Fibroblast of lung (primary cell): ENCODE results near the gene ACTG1. TPM values are rescaled to one million over a fixed set of nuclear protein-coding genes. Genes with fewer than 3 reads are reported as not detected.

Experiments
- DNase-seq, 2 donors: peaks; one replicate each; pipeline versions ENCODE4 v3.0.0 to v3.0.0-alpha.2; 2010; ENCODE audit warnings: low read depth in 2 of 2
- H2AFZ ChIP-seq: 2 replicates; pipeline ENCODE4 v1.5.1; 2012; ENCODE audit warnings: low read length, control low read depth, inconsistent platforms
- H3K27ac ChIP-seq: 2 replicates; pipeline ENCODE4 v1.5.1; 2011; ENCODE audit warnings: low read length, control low read depth; ENCODE audit not compliant: insufficient read depth
- H3K27me3 ChIP-seq: 2 replicates; pipeline ENCODE4 v1.5.1; 2011; ENCODE audit warnings: mild to moderate bottlenecking, low read length; ENCODE audit not compliant: control insufficient read depth, insufficient read depth
- H3K36me3 ChIP-seq: 2 replicates; pipeline ENCODE4 v1.5.1; 2011; ENCODE audit warnings: low read length; ENCODE audit not compliant: control insufficient read depth, insufficient read depth
- H3K4me1 ChIP-seq: 2 replicates; pipeline ENCODE4 v1.5.1; 2011; ENCODE audit warnings: low read length; ENCODE audit not compliant: control insufficient read depth, insufficient read depth; ENCODE audit errors: extremely low read depth
- H3K4me2 ChIP-seq: 2 replicates; pipeline ENCODE4 v1.5.1; 2011; ENCODE audit warnings: low read length, control low read depth; ENCODE audit not compliant: insufficient read depth; ENCODE audit errors: extremely low read depth
- H3K4me3 ChIP-seq, 4 experiments: fragments of 200-600 bp in 1 of 4; sonication (generic) in 1 of 4; replicated peaks in 1 of 4; 2 replicates each; pipeline ENCODE4 v1.5.1; 2011 to 2016; ENCODE audit warnings: low read length in 4 of 4, low read depth in 3 of 4, mild to moderate bottlenecking in 3 of 4, control low read depth in 2 of 4, inconsistent platforms in 1 of 4, mixed read lengths in 1 of 4; ENCODE audit not compliant: insufficient read depth in 1 of 4; ENCODE audit errors: control extremely low read depth in 1 of 4
- H3K79me2 ChIP-seq: 2 replicates; pipeline ENCODE4 v1.5.1; 2012; ENCODE audit warnings: mild to moderate bottlenecking, low read length, inconsistent platforms; ENCODE audit not compliant: control insufficient read depth, insufficient read depth
- H3K9ac ChIP-seq: 2 replicates; pipeline ENCODE4 v1.5.1; 2011; ENCODE audit warnings: mild to moderate bottlenecking, low read length, control low read depth; ENCODE audit not compliant: insufficient read depth
- H3K9me3 ChIP-seq: 2 replicates; pipeline ENCODE4 v1.5.1; 2012; ENCODE audit warnings: low read depth, low read length; ENCODE audit not compliant: control insufficient read depth, insufficient read depth
- H4K20me1 ChIP-seq: 2 replicates; pipeline ENCODE4 v1.5.1; 2011; ENCODE audit warnings: low read length; ENCODE audit not compliant: control insufficient read depth, insufficient read depth; ENCODE audit errors: extremely low read depth
- CTCF ChIP-seq, 2 donors: IDR thresholded peaks in 1 of 2; conservative IDR thresholded peaks in 1 of 2; 1 replicate in 1 of 2; 2 replicates in 1 of 2; pipeline ENCODE4 v1.5.1; 2011 to 2012; ENCODE audit warnings: low read length in 2 of 2, control low read depth in 1 of 2, inconsistent platforms in 1 of 2, low read depth in 1 of 2, mild to moderate bottlenecking in 1 of 2
- EZH2 ChIP-seq: IDR thresholded peaks from 2 replicates; pipeline ENCODE4 v1.5.1; 2012; ENCODE audit warnings: low read length, control low read depth, mild to moderate bottlenecking; ENCODE audit errors: missing control alignments
- polyA plus RNA-seq, 2 donors: library from polyadenylated mRNA; depleted of rRNA in 1 of 2; stranded (reverse) in 1 of 2; unstranded in 1 of 2; fragments of >200 nt; gene quantifications; 2 replicates each; pipeline ENCODE4 v1.2.1, GENCODE V29; 2011 to 2012; ENCODE audit warnings: missing spikeins in 1 of 2
- total RNA-seq: library from RNA; depleted of rRNA; stranded (reverse); fragments of >200 nt; gene quantifications from 2 replicates; pipeline ENCODE4 v1.2.1, GENCODE V29; 2014

The ACTG1 gene
- total and polyA plus RNA-seq, 2 donors (not counting 1 experiment from before 2014, with no cell fraction given) = 5,538 to 8,446 TPM

GRCh38 chr17:81524039-81524864 lies 11.7 kb upstream of the ACTG1 start:
- Histone ChIP-seq H3K27me3 (peaks cover 4% of the 10 kb centered on the region), H3K4me1 (peaks cover 2% of the 10 kb centered on the region), H3K27ac (no peak overlapping the region), H3K4me2 (no peak overlapping the region), H3K9ac (no peak overlapping the region), H4K20me1 (no peaks in the 10 kb centered on the region), H3K4me3 (no peak overlapping the region), H3K9me3 (no peaks in the 10 kb centered on the region), H3K36me3 (no peaks in the 10 kb centered on the region), H3K79me2 (no peaks in the 10 kb centered on the region), H2AFZ (no peak overlapping the region)
- no peak for TF ChIP-seq CTCF (conservative IDR thresholded peaks at IDR 0.05 in 1 of 2, IDR thresholded peaks at IDR 0.05 in 1 of 2; ENCODE audit: low read depth in 1 of 2, low read length in 2 of 2)
- no peak for TF ChIP-seq EZH2
- DNase-seq = no peak

DNA sequence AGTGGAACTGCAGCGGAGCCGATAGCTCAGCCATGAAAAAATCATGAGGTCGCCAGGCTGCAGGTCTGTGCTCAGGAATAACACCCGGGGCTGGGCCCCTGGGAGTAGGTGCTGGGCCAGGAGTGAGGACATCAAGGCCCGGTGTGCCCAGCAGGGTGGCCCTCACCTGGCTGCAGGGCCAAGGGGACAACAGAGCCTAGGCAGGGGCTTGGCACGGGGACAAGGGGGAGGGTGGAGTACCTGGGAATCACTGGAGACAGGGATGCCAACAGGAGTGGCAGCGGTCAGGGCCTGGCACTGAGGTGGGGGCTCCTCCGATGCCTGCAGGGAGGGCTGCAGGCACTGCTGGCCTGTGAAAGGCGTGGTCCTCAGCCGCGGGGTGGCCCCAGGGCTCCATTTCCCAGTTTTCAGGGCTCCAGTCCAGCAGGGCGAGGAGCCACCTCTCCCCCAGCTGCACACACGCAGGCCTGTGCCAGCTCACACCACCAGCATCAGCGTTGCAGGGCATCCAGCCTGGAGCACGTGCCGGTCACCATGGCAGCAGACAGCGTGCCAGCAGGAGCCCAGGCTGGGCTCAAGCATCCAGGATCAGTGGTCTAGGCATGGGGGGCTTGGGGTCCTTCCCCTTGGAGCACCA lies 10.9 kb upstream of the ACTG1 start:
- Histone ChIP-seq H3K4me1 (peaks cover 7% of the 10 kb centered on the region), H3K9ac (no peak overlapping the region), H3K27ac (no peak overlapping the region), H3K4me2 (peak overlapping the region; percentile 29), H3K9me3 (no peaks in the 10 kb centered on the region), H3K36me3 (no peaks in the 10 kb centered on the region), H2AFZ (no peak overlapping the region), H4K20me1 (no peaks in the 10 kb centered on the region), H3K79me2 (no peaks in the 10 kb centered on the region), H3K4me3 (peak overlapping the region in 1 of 4 experiments; percentile 7), H3K27me3 (peaks cover 4% of the 10 kb centered on the region)
- DNase-seq = peak in 1 of 2 donors; percentile 54
- no peak for TF ChIP-seq EZH2
- TF ChIP-seq CTCF (conservative IDR thresholded peaks at IDR 0.05 in 1 of 2, IDR thresholded peaks at IDR 0.05 in 1 of 2; ENCODE audit: low read depth in 1 of 2, low read length in 2 of 2) = peak in 1 of 2 donors; percentile 44
